Keratinocyte (primary cell): ENCODE results near the gene PRODH2. TPM values are rescaled to one million over a fixed set of nuclear protein-coding genes. Genes with fewer than 3 reads are reported as not detected.

Source experiments
- DNase-seq: peaks from one replicate; pipeline ENCODE4 v3.0.0-alpha.2; 2011; ENCODE audit warnings: low read depth, missing footprints, low spot score
- FAIRE-seq: peaks from 2 replicates; lab custom pipeline; 2011; peaks lifted over from hg19 to GRCh38; lab: Jason Lieb, UNC
- H2AFZ ChIP-seq: 2 replicates; pipeline ENCODE4 v1.6.0; 2012; ENCODE audit warnings: low read length, control low read depth, inconsistent platforms; ENCODE audit not compliant: control insufficient read depth
- H3K27ac ChIP-seq: 2 replicates; pipeline ENCODE4 v1.5.1; 2011; ENCODE audit warnings: low read length; ENCODE audit not compliant: control insufficient read depth, insufficient read depth
- H3K27me3 ChIP-seq: 3 replicates; pipeline ENCODE4 v1.6.0; 2011; ENCODE audit warnings: low read length; ENCODE audit not compliant: control insufficient read depth, insufficient read depth; ENCODE audit errors: extremely low read depth
- H3K36me3 ChIP-seq, 2 experiments: 2 replicates in 1 of 2; 3 replicates in 1 of 2; pipeline ENCODE4 v1.5.1; 2011; ENCODE audit warnings: low read length in 2 of 2, mild to moderate bottlenecking in 1 of 2; ENCODE audit not compliant: control insufficient read depth in 2 of 2, insufficient read depth in 2 of 2; ENCODE audit errors: extremely low read depth in 1 of 2
- H3K4me1 ChIP-seq: 3 replicates; pipeline ENCODE4 v1.5.1; 2011; ENCODE audit warnings: low read length; ENCODE audit not compliant: control insufficient read depth, insufficient read depth; ENCODE audit errors: extremely low read depth
- H3K4me2 ChIP-seq: 3 replicates; pipeline ENCODE4 v1.6.0; 2011; ENCODE audit warnings: low read depth, low read length; ENCODE audit not compliant: control insufficient read depth, insufficient read depth; ENCODE audit errors: extremely low read depth
- H3K4me3 ChIP-seq, 3 experiments: fragments of 200-600 bp in 1 of 3; sonication (generic) in 1 of 3; 2 replicates in 2 of 3; 3 replicates in 1 of 3; pipeline ENCODE4 v1.5.1; 2011 to 2016; ENCODE audit warnings: low read length in 3 of 3, mild to moderate bottlenecking in 3 of 3, control low read depth in 2 of 3, inconsistent platforms in 1 of 3, low read depth in 1 of 3, mixed read lengths in 1 of 3, mixed run types in 1 of 3, moderate library complexity in 1 of 3; ENCODE audit not compliant: control insufficient read depth in 2 of 3, insufficient read depth in 2 of 3; ENCODE audit errors: extremely low read depth in 1 of 3
- H3K79me2 ChIP-seq: 2 replicates; pipeline ENCODE4 v1.6.0; 2012; ENCODE audit warnings: low read length; ENCODE audit not compliant: control insufficient read depth, insufficient read depth
- H3K9ac ChIP-seq: 3 replicates; pipeline ENCODE4 v1.6.0; 2011; ENCODE audit warnings: low read length; ENCODE audit not compliant: control insufficient read depth, insufficient read depth; ENCODE audit errors: extremely low read depth
- H3K9me1 ChIP-seq: 3 replicates; pipeline ENCODE4 v1.6.0; 2011; ENCODE audit warnings: low read length; ENCODE audit not compliant: control insufficient read depth, insufficient read depth; ENCODE audit errors: extremely low read depth
- H3K9me3 ChIP-seq: 2 replicates; pipeline ENCODE4 v1.5.1; 2012; ENCODE audit warnings: low read depth, low read length; ENCODE audit not compliant: control insufficient read depth
- H4K20me1 ChIP-seq: 3 replicates; pipeline ENCODE4 v1.6.0; 2011; ENCODE audit warnings: low read length; ENCODE audit not compliant: control insufficient read depth, insufficient read depth; ENCODE audit errors: extremely low read depth
- CTCF ChIP-seq, 3 experiments: IDR thresholded peaks in 1 of 3; conservative IDR thresholded peaks in 1 of 3; optimal IDR thresholded peaks in 1 of 3; 2 replicates in 2 of 3; 3 replicates in 1 of 3; pipeline versions ENCODE3 to v1.5.1; 2011; ENCODE audit warnings: low read length in 3 of 3, mild to moderate bottlenecking in 3 of 3, moderate library complexity in 2 of 3, control low read depth in 1 of 3, inconsistent platforms in 1 of 3; ENCODE audit not compliant: insufficient read depth in 2 of 3; ENCODE audit errors: extremely low read depth in 1 of 3
- EZH2 ChIP-seq: IDR thresholded peaks from one replicate; pipeline ENCODE4 v1.6.1; 2012; ENCODE audit warnings: inconsistent platforms, mild to moderate bottlenecking, low read length, moderate library complexity
- dilution Hi-C: fragments of 300-500 bp; cut with MboI; formaldehyde crosslinking; loops from one replicate; pipeline ENCODE4 v1.7.0; 2020; ENCODE audit warnings: low sequenced_read_pairs; ENCODE audit not compliant: extremely low pct_ligation_motif_present
- polyA plus RNA-seq, 5 experiments: library from polyadenylated mRNA; depleted of rRNA in 3 of 5; stranded (reverse) in 3 of 5; stranded (forward) in 1 of 5; unstranded in 1 of 5; fragments of >200 nt; gene quantifications; 1 replicate in 1 of 5; 2 replicates in 3 of 5; 3 replicates in 1 of 5; pipeline versions ENCODE4 v1.2.1 to v1.2.3, GENCODE V29; 2011 to 2012; ENCODE audit warnings: missing spikeins in 2 of 5, low read depth in 1 of 5, low replicate concordance in 1 of 5

The PRODH2 gene
- polyA plus RNA-seq, 1 donor (not counting 4 experiments of a cell fraction or from before 2014, with no cell fraction given): not detected

- dilution Hi-C loops: no loop called here
- TF ChIP-seq CTCF (optimal IDR thresholded peaks at IDR 0.05 in 1 of 3, IDR thresholded peaks at IDR 0.05 in 1 of 3, conservative IDR thresholded peaks at IDR 0.05 in 1 of 3; ENCODE audit: extremely low read depth in 1 of 3, insufficient read depth in 2 of 3, low read length in 3 of 3) (no peak), EZH2 (no peak)
- DNase-seq (no peak), FAIRE-seq (no peak)
- H2AFZ ChIP-seq: no peak overlapping the region
- no peak overlapping the region for H3K4me2 ChIP-seq
- H3K9me1 ChIP-seq: no peaks in the 10 kb centered on the region
- H3K4me3 ChIP-seq: no peak overlapping the region
- H3K9ac ChIP-seq: no peak overlapping the region
- H3K79me2 ChIP-seq: no peaks in the 10 kb centered on the region
- no peaks in the 10 kb centered on the region for H3K4me1 ChIP-seq
- no peaks in the 10 kb centered on the region for H3K9me3 ChIP-seq
- no peak overlapping the region for H3K27ac ChIP-seq
- H4K20me1 ChIP-seq: peaks cover 2% of the 10 kb centered on the region
- peaks cover 10% of the 10 kb centered on the region for H3K27me3 ChIP-seq
- H3K36me3 ChIP-seq: no peaks in the 10 kb centered on the region
Observed at GRCh38 chr19:35792312-35792711, 20.3 kb downstream of the PRODH2 start.

- no peak overlapping the region for H3K27ac ChIP-seq
- no peaks in the 10 kb centered on the region for H3K4me1 ChIP-seq
- no peak overlapping the region for H3K9ac ChIP-seq
- no peak overlapping the region for H3K4me3 ChIP-seq
- H3K79me2 ChIP-seq: no peaks in the 10 kb centered on the region
- H3K27me3 ChIP-seq: peaks cover 6% of the 10 kb centered on the region
- FAIRE-seq (no peak), DNase-seq (no peak)
- TF ChIP-seq CTCF (optimal IDR thresholded peaks at IDR 0.05 in 1 of 3, IDR thresholded peaks at IDR 0.05 in 1 of 3, conservative IDR thresholded peaks at IDR 0.05 in 1 of 3; ENCODE audit: extremely low read depth in 1 of 3, insufficient read depth in 2 of 3, low read length in 3 of 3) (no peak), EZH2 (no peak)
- H4K20me1 ChIP-seq: peaks cover 2% of the 10 kb centered on the region
- H3K4me2 ChIP-seq: no peak overlapping the region
- H3K36me3 ChIP-seq: no peaks in the 10 kb centered on the region
- H3K9me3 ChIP-seq: no peaks in the 10 kb centered on the region
- H3K9me1 ChIP-seq: no peaks in the 10 kb centered on the region
- no peak overlapping the region for H2AFZ ChIP-seq
- dilution Hi-C loops: no loop called here
Observed at GRCh38 chr19:35791814-35792279, 20.8 kb downstream of the PRODH2 start.
